ENCODE measurements around the gene KCTD5.

The KCTD5 gene

DNA sequence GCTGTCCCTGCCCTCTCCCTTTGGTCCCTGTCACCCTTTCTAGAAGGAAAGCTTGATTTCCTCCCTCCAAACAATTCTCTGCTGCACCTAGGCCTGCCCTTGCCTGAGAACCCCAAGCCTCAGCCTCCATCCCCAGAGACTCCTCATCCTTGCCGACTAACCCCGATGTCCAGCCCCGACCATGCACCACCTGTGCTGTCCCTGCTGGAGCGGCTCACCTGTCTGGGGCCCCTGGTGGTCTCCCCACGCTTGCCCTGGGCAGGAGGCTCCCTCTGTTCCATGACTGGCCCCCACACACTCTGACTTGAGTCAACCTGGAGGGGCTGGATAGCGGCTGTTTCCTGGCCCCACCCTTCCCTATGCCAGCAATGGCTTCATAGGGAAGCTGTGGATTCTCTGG, 58.2 kb downstream of the KCTD5 start:
- in situ Hi-C loops (cut with HindIII; ENCODE audit: low sequenced_read_pairs), result no loop called here
- no peak overlapping the region for H3K4me3 ChIP-seq (ENCODE audit: low read depth, low read length)
- TF ChIP-seq, protein P1, sequence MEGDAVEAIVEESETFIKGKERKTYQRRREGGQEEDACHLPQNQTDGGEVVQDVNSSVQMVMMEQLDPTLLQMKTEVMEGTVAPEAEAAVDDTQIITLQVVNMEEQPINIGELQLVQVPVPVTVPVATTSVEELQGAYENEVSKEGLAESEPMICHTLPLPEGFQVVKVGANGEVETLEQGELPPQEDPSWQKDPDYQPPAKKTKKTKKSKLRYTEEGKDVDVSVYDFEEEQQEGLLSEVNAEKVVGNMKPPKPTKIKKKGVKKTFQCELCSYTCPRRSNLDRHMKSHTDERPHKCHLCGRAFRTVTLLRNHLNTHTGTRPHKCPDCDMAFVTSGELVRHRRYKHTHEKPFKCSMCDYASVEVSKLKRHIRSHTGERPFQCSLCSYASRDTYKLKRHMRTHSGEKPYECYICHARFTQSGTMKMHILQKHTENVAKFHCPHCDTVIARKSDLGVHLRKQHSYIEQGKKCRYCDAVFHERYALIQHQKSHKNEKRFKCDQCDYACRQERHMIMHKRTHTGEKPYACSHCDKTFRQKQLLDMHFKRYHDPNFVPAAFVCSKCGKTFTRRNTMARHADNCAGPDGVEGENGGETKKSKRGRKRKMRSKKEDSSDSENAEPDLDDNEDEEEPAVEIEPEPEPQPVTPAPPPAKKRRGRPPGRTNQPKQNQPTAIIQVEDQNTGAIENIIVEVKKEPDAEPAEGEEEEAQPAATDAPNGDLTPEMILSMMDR (IDR thresholded peaks at IDR 0.05; ENCODE audit: low read depth, low read length), result no peak
- no peak for DNase-seq (ENCODE audit: low read depth, low spot score)

DNA sequence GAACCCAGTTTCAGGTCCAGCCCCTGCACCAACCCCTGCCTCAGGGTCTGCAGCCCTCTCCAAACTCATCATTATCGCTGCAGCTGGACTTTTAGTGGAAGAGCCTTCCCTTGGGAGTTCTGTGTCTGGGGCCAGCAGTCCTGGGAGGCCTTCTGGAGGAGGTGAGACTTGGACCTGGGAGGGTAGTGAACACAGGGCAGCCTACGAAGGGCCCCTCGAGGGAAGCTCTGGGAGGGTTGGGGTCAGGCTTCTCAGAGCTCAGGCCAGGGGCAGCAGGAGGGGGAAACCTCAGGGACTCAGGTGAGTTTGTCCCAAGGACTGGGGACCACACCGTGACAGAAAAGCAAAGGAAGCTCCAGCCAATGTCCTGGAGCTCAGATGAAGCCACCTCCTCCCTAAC, 58.8 kb downstream of the KCTD5 start:
- H3K4me3 ChIP-seq (ENCODE audit: low read depth, low read length), result no peak overlapping the region
- TF ChIP-seq, protein P1 (IDR thresholded peaks at IDR 0.05; ENCODE audit: low read depth, low read length), result no peak
- in situ Hi-C loops (cut with HindIII; ENCODE audit: low sequenced_read_pairs), result no loop called here
- DNase-seq (ENCODE audit: low read depth, low spot score), result no peak

DNA sequence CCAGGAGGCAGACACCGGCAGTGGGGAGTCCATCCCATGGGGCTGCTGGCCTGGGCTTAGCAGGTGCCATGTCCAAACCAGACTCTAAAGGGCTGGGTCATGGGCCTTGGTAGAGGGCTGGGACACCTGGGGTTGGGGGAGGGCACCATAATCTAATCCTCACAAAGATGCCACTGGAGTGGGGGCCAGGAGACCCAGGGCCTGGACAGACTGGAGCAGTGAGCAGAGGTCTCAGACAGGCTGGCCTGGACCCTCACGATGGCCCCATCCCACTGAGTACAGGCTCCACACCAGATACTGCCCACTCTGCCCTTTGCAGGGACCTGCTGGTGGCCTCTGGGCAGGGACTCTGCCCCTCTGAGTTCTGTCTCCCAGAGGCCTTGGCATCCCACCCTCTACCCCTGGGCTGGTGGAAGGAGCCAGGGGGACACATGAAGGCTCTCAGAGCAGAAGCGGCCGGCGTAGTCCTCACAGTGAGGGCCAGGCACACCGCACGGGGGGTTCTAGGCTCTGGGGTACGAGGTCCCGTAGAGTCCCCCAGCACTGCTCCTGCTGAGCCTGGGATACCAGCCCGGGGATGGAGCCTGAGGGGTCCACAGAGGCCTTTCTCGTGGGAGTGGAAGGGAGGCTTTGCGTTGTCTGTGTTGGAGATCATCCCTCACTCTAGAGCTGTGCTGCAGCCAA, 60.1 kb downstream of the KCTD5 start:
- no peak for DNase-seq (ENCODE audit: low read depth, low spot score)
- TF ChIP-seq, protein P1 (IDR thresholded peaks at IDR 0.05; ENCODE audit: low read depth, low read length), result no peak
- in situ Hi-C loops (cut with HindIII; ENCODE audit: low sequenced_read_pairs), result no loop called here
- H3K4me3 ChIP-seq (ENCODE audit: low read depth, low read length), result no peak overlapping the region

DNA sequence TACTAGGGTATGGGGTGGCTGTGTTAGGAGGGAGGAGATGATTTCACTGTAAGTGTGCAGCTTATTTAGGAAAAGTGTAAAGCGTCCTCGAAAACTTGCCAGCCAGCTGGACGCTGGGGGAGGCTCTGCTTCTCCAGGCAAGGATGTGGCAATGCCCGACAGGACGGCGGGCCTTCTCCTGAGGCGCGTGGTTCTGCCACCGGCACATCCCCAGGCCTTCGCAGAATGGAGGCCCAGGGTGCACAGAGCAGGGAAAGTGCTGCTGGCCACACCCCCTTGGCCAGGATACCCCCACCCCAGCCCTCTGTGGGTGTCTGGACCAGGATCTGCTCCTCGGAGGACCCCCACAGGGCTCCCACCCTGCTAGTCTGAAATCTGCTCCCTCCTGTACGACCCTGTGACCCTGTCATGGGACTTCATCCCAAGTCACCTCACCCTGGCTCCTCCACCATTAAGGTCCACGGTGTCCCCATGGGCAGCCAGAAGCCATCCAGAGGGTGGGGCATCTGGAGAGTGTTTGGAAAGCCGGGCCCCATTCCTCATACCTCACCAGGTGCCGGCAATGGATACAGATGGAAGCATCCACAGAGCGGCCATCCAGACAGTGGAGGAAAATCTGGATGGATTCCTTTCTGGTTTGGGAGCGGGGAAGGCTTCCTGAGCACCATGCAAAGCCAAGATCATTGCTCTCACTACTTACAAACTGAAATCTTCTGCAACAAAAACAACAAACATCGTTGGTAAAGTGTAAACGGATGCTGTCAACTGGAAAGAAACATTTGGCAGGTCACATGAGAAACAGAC, 60.9 kb downstream of the KCTD5 start:
- DNase-seq (ENCODE audit: low read depth, low spot score), result no peak
- TF ChIP-seq, protein P1 (IDR thresholded peaks at IDR 0.05; ENCODE audit: low read depth, low read length), result no peak
- in situ Hi-C loops (cut with HindIII; ENCODE audit: low sequenced_read_pairs), result no loop called here

DNA sequence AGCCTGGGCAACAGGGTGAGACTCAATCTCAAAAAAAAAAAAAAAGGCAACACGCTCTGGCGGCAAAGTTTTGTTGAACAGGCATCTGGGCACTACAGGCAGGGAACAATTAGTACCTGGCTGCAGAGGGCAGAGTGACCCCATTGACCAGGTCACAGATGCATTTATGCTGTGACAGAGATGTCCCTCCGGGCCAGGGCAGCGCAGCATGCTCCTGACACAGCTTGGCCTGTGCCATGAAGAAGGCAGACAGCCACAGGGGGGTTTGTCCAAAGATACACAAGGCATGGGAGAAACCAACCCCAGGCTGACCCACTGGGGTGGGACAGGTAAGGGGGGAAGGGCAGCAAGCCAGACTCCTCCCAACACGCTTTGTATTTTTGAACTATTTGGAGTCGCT, 62.4 kb downstream of the KCTD5 start:
- in situ Hi-C loops (cut with HindIII; ENCODE audit: low sequenced_read_pairs), result no loop called here
- no peak overlapping the region for H3K4me3 ChIP-seq (ENCODE audit: low read depth, low read length)
- TF ChIP-seq, protein P1 (IDR thresholded peaks at IDR 0.05; ENCODE audit: low read depth, low read length), result no peak
- no peak for DNase-seq (ENCODE audit: low read depth, low spot score)

More for the DNA sequence above, 60.9 kb downstream of the KCTD5 start:
- H3K4me3 ChIP-seq (ENCODE audit: low read depth, low read length), result no peak overlapping the region

DNA sequence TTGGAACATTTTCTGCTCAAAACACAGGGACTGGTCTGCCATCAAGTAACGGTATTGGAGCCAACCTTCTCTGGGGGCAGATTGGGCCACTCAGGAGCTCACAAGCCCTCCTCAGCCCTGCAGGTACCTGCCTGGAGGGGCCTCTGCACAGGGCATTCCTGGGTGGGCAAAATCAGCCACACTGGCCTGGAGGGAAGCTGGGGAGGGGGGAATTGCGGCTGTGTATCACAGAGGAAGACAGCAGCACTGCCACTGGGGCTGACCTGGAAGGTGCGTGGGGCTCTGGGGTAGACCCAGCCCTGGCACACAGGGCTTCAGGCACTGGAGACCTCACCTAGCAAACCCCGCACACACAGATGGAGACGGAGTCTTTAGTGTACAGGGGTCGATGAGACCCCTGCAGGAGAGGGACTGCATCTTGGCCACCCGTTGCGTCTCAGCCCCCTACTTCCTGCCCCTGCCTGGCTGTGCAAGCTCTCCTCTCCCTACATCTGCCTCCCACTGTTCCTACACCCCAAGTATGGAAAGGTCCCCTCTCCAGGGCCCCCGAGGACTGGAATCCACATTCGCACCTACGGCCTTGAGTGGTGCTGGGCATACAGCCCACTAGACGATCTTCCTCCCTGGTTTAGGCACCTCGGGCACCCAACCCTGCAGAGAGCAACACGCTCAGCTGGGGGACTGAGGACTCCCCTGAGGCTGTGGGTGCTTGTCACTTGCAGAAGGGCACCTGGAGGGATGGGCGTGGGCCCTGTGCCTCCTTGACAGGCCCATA, 63.0 kb downstream of the KCTD5 start:
- in situ Hi-C loops (cut with HindIII; ENCODE audit: low sequenced_read_pairs), result no loop called here
- H3K4me3 ChIP-seq (ENCODE audit: low read depth, low read length), result no peak overlapping the region
- TF ChIP-seq, protein P1 (IDR thresholded peaks at IDR 0.05; ENCODE audit: low read depth, low read length), result no peak
- DNase-seq (ENCODE audit: low read depth, low spot score), result no peak
